ENCODE data around the gene FBLIM1.

The FBLIM1 gene

DNA sequence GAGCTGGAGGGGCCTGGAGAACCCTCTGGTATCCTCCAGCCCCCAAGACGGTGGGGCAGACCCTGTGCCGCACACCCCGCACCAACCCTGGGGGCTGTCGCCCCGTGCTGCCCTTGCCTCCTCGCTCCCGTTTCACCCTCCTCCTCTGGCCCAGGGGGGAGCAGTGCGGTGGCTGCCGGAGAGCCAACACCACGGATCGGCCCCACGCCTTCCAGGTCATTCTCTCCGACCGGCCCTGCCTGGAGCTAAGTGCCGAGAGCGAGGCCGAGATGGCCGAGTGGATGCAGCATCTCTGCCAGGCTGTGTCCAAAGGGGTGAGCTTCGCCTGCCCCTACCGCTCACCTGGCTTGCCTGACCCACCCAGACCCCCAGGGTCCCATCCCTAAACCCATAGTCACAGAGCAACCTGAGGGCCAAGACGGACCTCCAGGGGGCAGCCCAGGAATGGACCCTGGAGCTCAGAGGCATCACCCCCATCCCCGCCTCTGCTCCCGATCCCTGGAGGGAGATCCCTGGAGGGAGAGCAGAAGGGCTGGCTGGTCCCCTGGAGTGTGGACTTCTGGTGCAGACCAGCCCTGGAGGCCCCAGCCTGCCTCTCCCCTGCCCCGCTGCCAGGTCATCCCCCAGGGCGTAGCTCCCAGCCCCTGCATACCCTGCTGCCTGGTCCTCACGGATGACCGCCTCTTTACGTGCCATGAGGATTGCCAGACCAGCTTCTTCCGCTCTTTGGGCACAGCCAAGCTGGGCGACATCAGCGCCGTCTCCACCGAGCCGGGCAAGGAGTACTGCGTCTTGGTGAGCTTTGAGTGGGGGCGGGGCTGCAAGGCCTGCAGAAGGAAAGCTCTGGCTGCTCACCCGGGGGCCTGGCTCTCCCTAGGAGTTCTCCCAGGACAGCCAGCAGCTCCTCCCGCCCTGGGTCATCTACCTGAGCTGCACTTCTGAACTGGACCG, 26.6 kb upstream of the FBLIM1 start:
- DNase-seq (ENCODE audit: low read depth, low spot score) = no peak

- no peak for DNase-seq (ENCODE audit: low read depth, low spot score)
These were observed 25.9 kb upstream of the FBLIM1 start for GRCh38 chr1:15732686-15733081.

- no peak for DNase-seq (ENCODE audit: low read depth, low spot score)
These were observed 25.3 kb upstream of the FBLIM1 start for GRCh38 chr1:15733218-15733725.

GRCh38 chr1:15733726-15734226, 24.8 kb upstream of the FBLIM1 start:
- DNase-seq (ENCODE audit: low read depth, low spot score) = no peak

GRCh38 chr1:15734296-15734695, 24.3 kb upstream of the FBLIM1 start:
- no peak for DNase-seq (ENCODE audit: low read depth, low spot score)

DNA sequence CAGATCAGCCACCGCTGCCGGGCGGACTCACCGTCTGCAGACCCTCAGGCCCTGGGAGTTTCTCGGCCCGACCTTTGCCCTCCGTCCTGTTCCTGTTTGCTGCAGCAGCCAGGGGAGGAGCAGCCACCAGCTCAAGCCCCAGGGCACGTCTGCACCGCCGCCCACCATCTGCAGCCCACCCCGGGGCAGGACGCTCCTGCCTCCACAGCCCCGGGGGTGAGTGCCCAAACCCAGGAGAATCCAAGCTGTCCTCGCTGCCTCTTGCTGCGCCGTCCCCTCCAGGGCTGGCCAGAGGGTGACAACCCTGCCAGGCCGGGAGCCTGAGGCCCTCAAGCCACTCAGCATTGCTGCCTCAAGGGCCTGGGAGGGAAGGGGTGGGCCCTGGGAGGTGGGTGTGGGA, 23.7 kb upstream of the FBLIM1 start:
- no peak for DNase-seq (ENCODE audit: low read depth, low spot score)

DNA sequence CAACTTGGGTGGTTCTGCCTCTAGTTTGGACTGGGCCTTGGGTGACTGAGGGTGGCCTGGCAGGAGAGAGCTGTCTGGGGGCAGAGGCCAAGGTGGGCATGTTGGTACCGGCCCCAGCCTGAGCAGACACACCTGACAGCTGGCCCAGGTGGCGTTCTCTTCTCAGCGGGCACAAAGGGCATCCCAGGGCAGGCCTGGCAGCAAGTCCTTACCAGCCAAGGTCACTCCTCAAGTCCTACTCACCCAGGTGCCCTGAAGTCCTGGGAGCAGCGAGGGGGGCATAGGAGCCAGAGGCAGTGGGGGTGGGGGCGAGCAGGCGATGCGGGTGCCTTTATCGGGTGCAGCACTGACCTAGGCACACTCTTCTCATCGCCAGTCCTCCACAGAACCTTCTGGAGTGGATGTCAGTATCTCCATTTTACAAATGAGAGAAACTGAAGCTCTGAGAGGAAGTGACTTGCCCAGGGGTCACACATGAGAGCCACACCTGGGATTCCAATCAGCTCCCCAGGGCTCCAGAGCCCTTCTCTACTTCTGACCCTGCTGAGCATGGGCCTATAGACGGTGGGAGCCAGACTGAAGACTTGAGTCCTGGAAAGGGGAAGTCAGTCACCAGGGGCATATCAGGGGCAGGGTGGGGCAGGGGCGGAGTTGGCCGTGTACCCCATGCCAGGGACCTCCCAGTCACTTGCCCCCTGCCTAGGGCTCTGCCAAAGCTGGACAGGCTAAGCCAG, 23.1 kb upstream of the FBLIM1 start:
- no peak for DNase-seq (ENCODE audit: low read depth, low spot score)

DNA sequence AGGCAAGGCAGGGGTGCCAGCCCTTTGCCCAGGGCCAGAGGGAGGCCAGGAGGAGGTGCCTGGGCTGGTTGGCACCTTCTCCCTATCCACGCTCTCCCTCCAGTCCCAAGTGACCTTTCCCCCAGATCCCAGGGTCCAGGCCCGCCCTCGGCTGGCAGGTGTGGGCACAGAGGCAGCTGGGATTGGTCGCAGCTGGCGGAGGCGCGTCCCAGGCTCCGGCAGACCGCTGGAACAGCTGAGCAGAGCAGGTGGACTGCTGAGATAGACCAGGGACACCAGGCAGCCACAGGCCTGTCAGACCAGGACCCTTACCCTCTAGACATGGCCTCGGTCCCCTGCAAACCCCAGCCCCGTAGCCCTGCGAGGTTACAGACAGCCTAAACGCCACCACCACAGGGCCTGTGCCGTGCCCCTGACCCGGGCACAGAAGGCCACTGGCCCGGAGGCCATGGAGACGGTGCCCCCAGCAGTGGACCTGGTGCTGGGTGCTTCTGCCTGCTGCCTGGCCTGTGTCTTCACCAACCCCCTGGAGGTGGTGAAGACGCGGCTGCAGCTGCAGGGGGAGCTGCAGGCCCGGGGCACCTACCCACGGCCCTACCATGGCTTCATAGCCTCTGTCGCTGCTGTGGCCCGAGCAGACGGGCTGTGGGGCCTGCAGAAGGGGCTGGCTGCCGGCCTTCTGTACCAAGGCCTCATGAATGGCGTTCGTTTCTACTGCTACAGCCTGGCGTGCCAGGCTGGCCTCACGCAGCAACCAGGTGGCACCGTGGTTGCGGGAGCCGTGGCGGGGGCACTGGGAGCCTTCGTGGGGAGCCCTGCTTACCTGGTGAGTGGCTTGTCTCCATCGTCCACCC, 22.3 kb upstream of the FBLIM1 start, which contains the start of gene SLC25A34:
Gene SLC25A34 (plus strand): TSS at position 221 of the 854 bp plus-strand sequence. CDS start 228 bp downstream, at position 449.
- no peak for DNase-seq (ENCODE audit: low read depth, low spot score)

DNA sequence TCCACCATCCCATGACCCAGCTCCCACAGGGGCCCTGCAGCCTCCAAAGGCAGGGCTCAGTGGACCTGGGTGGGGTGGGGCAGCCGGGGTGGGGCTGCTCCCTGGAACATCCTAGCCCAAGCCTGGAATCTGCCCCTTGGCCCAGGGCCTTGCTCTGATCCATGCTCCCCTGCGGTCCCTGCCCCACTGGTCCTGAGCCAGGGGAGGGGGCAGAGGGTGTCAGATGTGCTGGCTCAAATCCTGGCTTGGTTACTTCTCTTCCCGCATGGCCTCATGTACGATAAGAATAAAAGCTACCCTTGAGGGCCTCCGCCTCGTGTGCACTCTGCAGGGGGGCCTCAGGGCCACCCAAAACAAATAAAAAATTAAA, 21.7 kb upstream of the FBLIM1 start:
- DNase-seq (ENCODE audit: low read depth, low spot score) = no peak

DNA sequence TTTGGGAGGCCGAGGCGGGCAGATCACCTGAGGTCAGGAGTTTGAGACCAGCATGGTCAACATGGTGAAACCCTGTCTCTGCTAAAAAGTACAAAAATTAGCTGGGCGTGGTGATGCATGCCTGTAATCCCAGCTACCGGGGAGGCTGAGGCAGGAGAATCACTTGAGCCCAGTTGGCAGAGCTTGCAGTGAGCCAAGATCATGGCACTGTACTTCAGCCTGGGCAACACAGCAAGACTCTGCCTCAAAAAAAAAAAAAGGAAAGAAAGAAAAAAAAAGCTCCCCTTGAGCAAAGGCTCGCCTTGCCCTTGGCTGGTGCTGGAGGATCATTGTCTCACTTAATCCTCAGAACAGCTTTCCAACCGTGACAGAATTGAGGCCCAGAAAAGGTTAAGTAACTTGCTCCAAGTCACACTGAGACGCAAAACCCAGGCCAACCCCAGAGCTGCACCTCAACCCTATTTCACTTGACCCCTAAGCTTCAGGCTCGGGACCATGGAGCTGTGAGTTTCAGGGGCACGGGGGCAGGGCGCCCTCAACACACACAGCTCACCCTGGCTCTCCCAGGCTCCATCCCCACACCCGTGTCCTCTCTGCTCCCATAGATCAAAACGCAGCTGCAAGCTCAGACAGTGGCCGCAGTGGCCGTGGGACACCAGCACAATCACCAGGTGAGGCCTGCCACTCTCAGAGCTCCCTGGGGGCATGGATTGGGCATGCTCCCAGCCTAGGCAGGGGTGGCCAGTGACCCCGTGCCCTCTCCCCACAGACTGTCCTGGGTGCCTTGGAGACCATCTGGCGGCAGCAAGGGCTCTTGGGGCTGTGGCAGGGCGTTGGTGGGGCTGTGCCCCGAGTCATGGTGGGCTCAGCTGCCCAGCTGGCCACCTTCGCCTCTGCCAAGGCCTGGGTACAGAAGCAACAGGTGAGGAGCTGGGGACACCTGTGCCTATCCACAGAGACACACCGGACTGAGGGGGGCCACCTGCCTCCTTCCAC, 21.0 kb upstream of the FBLIM1 start:
- no peak for DNase-seq (ENCODE audit: low read depth, low spot score)

- DNase-seq (ENCODE audit: low read depth, low spot score) = no peak
These were observed 20.0 kb upstream of the FBLIM1 start for GRCh38 chr1:15738416-15739113.

- DNase-seq (ENCODE audit: low read depth, low spot score) = no peak
These were observed 19.3 kb upstream of the FBLIM1 start for GRCh38 chr1:15739259-15739658.

- DNase-seq (ENCODE audit: low read depth, low spot score) = no peak
These were observed 18.9 kb upstream of the FBLIM1 start for GRCh38 chr1:15739745-15740144.

- peak; percentile 54 for DNase-seq (ENCODE audit: low read depth, low spot score)
These were observed 17.4 kb upstream of the FBLIM1 start for GRCh38 chr1:15740924-15741850.

DNA sequence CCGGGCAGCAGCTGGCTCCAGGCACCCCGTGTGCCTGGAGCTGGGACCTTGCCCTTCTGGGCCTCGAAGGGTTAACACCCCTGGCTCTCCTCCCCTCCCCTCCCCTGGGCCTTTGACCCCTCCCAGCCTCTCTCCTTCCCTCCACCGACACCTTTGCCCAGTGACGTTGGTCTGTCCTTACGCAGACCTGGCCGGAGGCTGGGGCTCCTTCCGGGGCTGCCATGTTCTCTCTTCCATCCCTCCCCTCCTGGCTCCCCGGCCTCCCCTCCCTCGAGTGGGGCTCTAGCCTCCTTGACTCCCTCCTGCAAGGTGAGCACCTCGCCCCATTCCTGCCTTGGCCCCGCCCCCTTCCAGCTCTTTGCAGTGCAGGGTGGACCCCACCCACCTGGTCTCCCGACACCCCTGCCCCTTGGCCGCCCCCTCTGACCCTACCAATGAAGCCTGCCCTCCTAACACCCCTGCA, 16.2 kb upstream of the FBLIM1 start, which contains the start of gene TMEM82:
Gene TMEM82 (plus strand): TSS at position 161 of the 463 bp plus-strand sequence. CDS start 61 bp downstream, at position 222.
- no peak for DNase-seq (ENCODE audit: low read depth, low spot score)

DNA sequence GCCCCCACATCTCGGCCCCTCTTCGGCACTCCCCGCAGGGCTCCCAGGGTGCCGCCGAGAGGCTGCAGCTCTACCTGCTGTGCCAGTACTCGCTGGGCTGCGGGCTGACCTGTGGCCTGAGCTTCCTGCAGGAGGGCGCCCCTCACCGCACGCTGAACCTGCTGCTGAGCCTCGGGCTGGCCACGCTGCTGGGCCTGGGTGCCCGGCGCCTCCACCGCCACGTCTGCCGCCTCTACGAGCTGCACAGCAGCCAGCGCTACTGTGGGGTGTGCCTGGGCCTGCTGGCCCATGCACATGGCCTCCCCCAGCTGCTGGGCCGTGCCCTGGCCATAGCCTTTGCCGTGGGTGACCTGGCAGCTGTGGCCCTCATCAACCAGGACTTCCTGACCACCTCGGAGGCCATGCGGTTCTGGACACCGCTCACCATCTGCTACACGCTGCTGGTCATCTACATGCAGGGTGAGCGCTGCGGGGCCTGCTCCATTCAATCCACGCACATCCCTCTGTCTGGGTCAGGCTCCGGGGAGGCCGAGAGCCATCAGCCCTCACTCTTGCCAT, 14.4 kb upstream of the FBLIM1 start:
- DNase-seq (ENCODE audit: low read depth, low spot score) = no peak

GRCh38 chr1:15747378-15747777, 11.2 kb upstream of the FBLIM1 start:
- DNase-seq (ENCODE audit: low read depth, low spot score) = no peak

DNA sequence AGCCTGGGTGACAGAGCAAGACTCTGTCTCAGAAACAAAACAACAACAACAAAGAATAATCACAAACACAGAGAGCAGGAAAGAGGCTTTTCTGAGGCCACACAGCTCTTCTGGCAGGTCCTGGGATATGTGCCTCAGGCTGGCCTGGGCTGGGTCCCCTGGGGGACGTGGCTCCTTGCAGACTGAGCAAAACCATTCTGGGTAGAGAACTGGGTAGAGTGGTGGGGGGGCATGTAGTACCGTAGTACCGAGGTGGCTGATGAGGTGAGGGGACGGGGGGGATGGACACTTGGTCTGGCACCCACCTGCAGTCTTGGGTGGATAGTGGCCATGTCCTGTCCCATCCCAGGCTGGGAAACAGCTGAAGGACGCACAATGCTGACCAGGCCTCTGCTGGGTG, 10.3 kb upstream of the FBLIM1 start:
- DNase-seq (ENCODE audit: low read depth, low spot score) = no peak

All from iPS DF 19.7 (cell line).